ENCODE data around the gene FOXN3.

The FOXN3 gene

DNA sequence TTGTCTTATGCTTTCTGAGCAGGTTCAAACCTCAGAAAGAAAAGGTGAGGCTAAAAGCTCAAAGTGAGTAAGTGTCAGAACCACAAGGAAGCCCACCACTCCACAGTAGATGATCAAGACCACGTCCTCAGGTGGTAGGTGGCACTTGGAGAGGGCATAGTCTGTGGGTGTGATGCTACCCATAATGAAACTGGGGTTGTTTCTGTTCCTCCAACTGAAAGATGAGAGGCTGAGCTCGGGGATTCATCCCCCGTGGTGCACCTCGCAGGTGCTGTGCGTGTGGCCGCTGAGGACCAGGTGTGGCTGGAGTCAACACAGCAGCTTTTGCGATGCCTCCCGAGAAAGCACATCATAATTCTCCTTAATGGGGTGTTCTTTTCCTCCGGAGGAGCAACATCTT is 306.9 kb downstream of the FOXN3 start:
- no peak for DNase-seq (ENCODE audit: low read depth in 4 of 4, low spot score in 1 of 4)

- no peak for DNase-seq (ENCODE audit: low read depth in 4 of 4, low spot score in 1 of 4)
Measured at GRCh38 chr14:89108608-89109007, 308.4 kb downstream of the FOXN3 start.

DNA sequence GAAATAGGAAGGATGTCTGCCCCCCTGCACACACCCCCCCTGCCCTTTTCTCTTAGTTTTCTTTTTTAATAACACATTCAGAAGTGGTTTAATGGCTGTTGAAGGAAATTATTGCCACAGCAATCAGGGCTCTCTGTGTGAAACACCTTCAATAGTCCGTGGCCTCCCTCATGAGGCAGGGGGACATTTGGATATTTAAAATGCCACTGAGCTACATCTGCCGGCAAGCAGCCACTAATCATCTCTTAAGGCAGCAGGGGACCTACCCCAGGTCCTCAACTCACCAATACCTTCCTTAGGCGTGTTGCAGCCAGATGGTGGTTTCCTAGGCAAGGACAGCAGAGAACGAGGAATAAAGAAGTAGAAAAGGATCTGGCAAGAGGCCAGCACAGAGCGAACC is 309.4 kb downstream of the FOXN3 start:
- DNase-seq (ENCODE audit: low read depth in 4 of 4, low spot score in 1 of 4), result no peak

Data from stimulated activated CD4-positive, alpha-beta T cell treated with anti-CD3 and anti-CD28 coated beads, Interleukin-1b, Interleukin-23, amount 100 ng/mL, for 24 hours (primary cell).